K562 (cell line): ENCODE data around the gene KCTD13. TPM values are rescaled to one million over a fixed set of nuclear protein-coding genes. Genes with fewer than 3 reads are reported as not detected.

Experiments used
- CEBPG ChIP-seq, 3 experiments: fragments of 200-800 bp in 1 of 3; sonication (Bioruptor generic) in 1 of 3; sonication (generic) in 1 of 3; formaldehyde crosslinking in 1 of 3; IDR thresholded peaks in 2 of 3; conservative IDR thresholded peaks in 1 of 3; 2 replicates each; pipeline versions ENCODE4 v1.6.1 to v1.8.0; 2016 to 2022; ENCODE audit warnings: missing compliant biosample characterization in 2 of 3, missing genetic modification characterization in 2 of 3, mild to moderate bottlenecking in 1 of 3, missing genetic modification reagents in 1 of 3
- CHD1 ChIP-seq: fragments of 200-600 bp; sonication (generic); IDR thresholded peaks from one replicate; pipeline ENCODE4 v1.6.1; 2012; ENCODE audit warnings: mild to moderate bottlenecking, moderate library complexity, low read length, inconsistent platforms
- HDAC6 ChIP-seq: IDR thresholded peaks from 2 replicates; pipeline ENCODE4 v1.6.1; 2012; ENCODE audit warnings: low read depth, mild to moderate bottlenecking, control low read depth, inconsistent platforms, low read length, moderate library complexity
- HNRNPLL ChIP-seq: fragments of 200-400 bp; formaldehyde crosslinking; IDR thresholded peaks from 2 replicates; pipeline ENCODE4 v1.6.1; 2017; ENCODE audit warnings: low read length, low read depth, mild to moderate bottlenecking; ENCODE audit not compliant: poor library complexity, severe bottlenecking
- NFE2L1 ChIP-seq: fragments of 450-650 bp; IDR thresholded peaks from 2 replicates; pipeline ENCODE4 v1.6.1; 2016; ENCODE audit warnings: missing genetic modification characterization, low read depth, mild to moderate bottlenecking, missing compliant biosample characterization, moderate library complexity, borderline replicate concordance
- PTRF ChIP-seq: fragments of 450-650 bp; IDR thresholded peaks from 2 replicates; pipeline ENCODE4 v1.6.1; 2016; ENCODE audit warnings: mild to moderate bottlenecking, missing genetic modification characterization, missing compliant biosample characterization
- RAD51 ChIP-seq: fragments of 450-650 bp; IDR thresholded peaks from 2 replicates; pipeline ENCODE4 v1.7.1; 2016; ENCODE audit warnings: low read depth, mild to moderate bottlenecking, borderline replicate concordance
- RUNX1 ChIP-seq: sonication (generic); IDR thresholded peaks from 2 replicates; pipeline ENCODE4 v1.6.1; 2016; ENCODE audit warnings: antibody characterized with exemption, low read depth
- SMARCB1 ChIP-seq: IDR thresholded peaks from 2 replicates; pipeline ENCODE4 v1.6.1; 2011; ENCODE audit warnings: improper control_type of control experiment, low read depth; ENCODE audit not compliant: insufficient read length
- TCFL5 ChIP-seq: fragments of 250-450 bp; sonication (Bioruptor Pico); conservative IDR thresholded peaks from 2 replicates; pipeline ENCODE4 v1.6.1; 2021; ENCODE audit warnings: mild to moderate bottlenecking, moderate library complexity, matching md5 sums
- TEAD2 ChIP-seq: fragments of 450-650 bp; IDR thresholded peaks from 2 replicates; pipeline ENCODE4 v1.6.1; 2016; ENCODE audit warnings: missing genetic modification characterization, control low read depth, missing compliant biosample characterization
- TEAD4 ChIP-seq, 2 experiments: sonication (generic) in 1 of 2; formaldehyde crosslinking in 1 of 2; IDR thresholded peaks; 2 replicates each; pipeline versions ENCODE4 v1.6.1 to v1.8.0; 2012 to 2022; ENCODE audit warnings: borderline replicate concordance in 1 of 2, inconsistent platforms in 1 of 2, low read length in 1 of 2, mild to moderate bottlenecking in 1 of 2, missing genetic modification reagents in 1 of 2
- U2AF2 ChIP-seq: fragments of 200-400 bp; formaldehyde crosslinking; optimal IDR thresholded peaks from 2 replicates; pipeline ENCODE3; 2017; ENCODE audit warnings: low read depth, mild to moderate bottlenecking, low read length
- polyA plus RNA-seq, 8 experiments: library from polyadenylated mRNA; depleted of rRNA in 4 of 8; stranded (reverse) in 5 of 8; unstranded in 3 of 8; fragments of >200 nt; fragmentation: Nextera tagmentation in 2 of 8; fragmentation: Illumina TruSeq in 1 of 8; extraction: Ambion mirVana in 2 of 8; extraction: Trizol in 1 of 8; gene quantifications; 2 replicates each; pipeline versions ENCODE4 v1.2.1 to v1.2.3, GENCODE V29; 2011 to 2014; ENCODE audit warnings: inconsistent platforms in 1 of 8, missing spikeins in 1 of 8
- total RNA-seq, 7 experiments: library from RNA; depleted of rRNA in 6 of 7; stranded (reverse); fragments of >200 nt in 6 of 7; fragmentation: Illumina TruSeq in 2 of 7; extraction: Trizol in 2 of 7; gene quantifications; 2 replicates each; pipeline versions ENCODE4 v1.2.1 to v1.2.3, GENCODE V29; 2011 to 2021; ENCODE audit warnings: low replicate concordance in 1 of 7
- TF ChIP-seq, protein P1 (sequence below): fragments of 450-650 bp; IDR thresholded peaks from 2 replicates; pipeline ENCODE4 v1.7.0; 2016; ENCODE audit warnings: borderline replicate concordance
- TF ChIP-seq, protein P2 (sequence below): fragments of 250-450 bp; sonication (Bioruptor Pico); IDR thresholded peaks from 2 replicates; pipeline ENCODE4 v1.5.0; 2020; ENCODE audit warnings: mild to moderate bottlenecking, borderline replicate concordance
- TF ChIP-seq, protein P3 (sequence below): IDR thresholded peaks from 2 replicates; pipeline ENCODE4 v1.6.1; 2016; ENCODE audit warnings: missing genetic modification characterization, missing compliant biosample characterization
- TF ChIP-seq, protein P4 (sequence below), 2 experiments: IDR thresholded peaks; 2 replicates each; pipeline ENCODE4 v1.6.1; 2012; ENCODE audit warnings: improper control_type of control experiment in 2 of 2, low read depth in 2 of 2, low read length in 2 of 2, borderline replicate concordance in 1 of 2

Gene KCTD13
- total and polyA plus RNA-seq, 9 of the 15 experiments (the other 6 are each of a cell fraction or from before 2014, with no cell fraction given): 1.0 to 20.6 (median 9.8) TPM

DNA sequence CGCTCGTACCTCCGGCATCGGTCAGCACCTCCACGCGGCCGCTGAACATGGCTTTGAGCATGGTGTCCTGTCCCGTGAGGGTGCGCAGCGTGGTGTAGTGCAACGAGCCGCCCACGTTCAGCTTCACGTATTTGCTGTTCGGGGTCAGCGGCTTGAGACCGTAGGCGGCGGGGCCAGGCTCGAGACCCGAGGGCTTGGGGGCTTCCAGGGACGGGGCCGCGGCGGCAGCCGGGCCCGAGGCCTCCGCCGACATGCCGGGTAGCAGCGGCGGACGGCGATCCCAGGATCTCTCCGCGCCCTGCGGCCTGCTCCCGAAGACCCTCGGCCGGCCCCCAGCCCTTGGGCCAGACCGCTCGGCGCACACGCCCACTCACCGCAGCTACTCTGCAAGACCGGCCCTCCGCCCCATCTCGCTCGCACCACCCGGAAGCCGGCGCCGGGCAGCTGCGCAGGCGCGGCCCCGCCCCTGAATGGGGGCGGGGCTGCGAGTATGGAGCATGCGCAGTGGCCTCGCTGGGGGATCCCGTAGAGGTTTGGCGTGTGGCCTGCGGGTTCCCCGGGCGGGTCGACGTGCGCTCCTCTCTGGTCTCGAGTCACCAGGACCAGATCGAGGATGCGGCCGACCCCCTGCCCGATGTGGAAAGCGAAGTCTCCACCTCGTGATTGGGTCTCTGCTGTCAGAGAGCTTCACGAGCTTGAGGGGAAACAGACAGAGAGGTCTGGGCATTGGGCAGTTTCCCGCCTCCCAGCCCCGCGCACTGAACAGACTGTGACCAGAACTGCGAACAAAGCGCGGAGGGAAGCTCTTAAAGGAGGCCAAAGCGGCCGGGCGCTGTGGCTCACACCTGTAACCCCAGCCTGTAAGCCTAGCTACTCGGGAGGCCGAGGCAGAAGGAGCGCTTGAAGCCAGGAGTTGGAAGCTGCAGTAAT lies at the start of gene KCTD13 (continued):
- no peak for TF ChIP-seq NFE2L1 (tag)
- no peak for TF ChIP-seq RUNX1
- TF ChIP-seq, protein P1, sequence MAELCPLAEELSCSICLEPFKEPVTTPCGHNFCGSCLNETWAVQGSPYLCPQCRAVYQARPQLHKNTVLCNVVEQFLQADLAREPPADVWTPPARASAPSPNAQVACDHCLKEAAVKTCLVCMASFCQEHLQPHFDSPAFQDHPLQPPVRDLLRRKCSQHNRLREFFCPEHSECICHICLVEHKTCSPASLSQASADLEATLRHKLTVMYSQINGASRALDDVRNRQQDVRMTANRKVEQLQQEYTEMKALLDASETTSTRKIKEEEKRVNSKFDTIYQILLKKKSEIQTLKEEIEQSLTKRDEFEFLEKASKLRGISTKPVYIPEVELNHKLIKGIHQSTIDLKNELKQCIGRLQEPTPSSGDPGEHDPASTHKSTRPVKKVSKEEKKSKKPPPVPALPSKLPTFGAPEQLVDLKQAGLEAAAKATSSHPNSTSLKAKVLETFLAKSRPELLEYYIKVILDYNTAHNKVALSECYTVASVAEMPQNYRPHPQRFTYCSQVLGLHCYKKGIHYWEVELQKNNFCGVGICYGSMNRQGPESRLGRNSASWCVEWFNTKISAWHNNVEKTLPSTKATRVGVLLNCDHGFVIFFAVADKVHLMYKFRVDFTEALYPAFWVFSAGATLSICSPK: no peak
- TF ChIP-seq RAD51: no peak
- TF ChIP-seq, protein P2, sequence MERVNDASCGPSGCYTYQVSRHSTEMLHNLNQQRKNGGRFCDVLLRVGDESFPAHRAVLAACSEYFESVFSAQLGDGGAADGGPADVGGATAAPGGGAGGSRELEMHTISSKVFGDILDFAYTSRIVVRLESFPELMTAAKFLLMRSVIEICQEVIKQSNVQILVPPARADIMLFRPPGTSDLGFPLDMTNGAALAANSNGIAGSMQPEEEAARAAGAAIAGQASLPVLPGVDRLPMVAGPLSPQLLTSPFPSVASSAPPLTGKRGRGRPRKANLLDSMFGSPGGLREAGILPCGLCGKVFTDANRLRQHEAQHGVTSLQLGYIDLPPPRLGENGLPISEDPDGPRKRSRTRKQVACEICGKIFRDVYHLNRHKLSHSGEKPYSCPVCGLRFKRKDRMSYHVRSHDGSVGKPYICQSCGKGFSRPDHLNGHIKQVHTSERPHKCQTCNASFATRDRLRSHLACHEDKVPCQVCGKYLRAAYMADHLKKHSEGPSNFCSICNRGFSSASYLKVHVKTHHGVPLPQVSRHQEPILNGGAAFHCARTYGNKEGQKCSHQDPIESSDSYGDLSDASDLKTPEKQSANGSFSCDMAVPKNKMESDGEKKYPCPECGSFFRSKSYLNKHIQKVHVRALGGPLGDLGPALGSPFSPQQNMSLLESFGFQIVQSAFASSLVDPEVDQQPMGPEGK (CRISPR knock-in tag): peak; percentile 49; the same call in 1 of the 2 replicates
- TF ChIP-seq U2AF2: no peak
- TF ChIP-seq CHD1: no peak
- TF ChIP-seq CEBPG (CRISPR knock-in tag; IDR thresholded peaks at IDR 0.05): peak; percentile 17; the same call in 1 of the 2 replicates
- TF ChIP-seq CEBPG (tag; conservative IDR thresholded peaks at IDR 0.05 in 1 of 2, IDR thresholded peaks at IDR 0.05 in 1 of 2): no peak
- TF ChIP-seq HDAC6: no peak
- TF ChIP-seq, protein P3, sequence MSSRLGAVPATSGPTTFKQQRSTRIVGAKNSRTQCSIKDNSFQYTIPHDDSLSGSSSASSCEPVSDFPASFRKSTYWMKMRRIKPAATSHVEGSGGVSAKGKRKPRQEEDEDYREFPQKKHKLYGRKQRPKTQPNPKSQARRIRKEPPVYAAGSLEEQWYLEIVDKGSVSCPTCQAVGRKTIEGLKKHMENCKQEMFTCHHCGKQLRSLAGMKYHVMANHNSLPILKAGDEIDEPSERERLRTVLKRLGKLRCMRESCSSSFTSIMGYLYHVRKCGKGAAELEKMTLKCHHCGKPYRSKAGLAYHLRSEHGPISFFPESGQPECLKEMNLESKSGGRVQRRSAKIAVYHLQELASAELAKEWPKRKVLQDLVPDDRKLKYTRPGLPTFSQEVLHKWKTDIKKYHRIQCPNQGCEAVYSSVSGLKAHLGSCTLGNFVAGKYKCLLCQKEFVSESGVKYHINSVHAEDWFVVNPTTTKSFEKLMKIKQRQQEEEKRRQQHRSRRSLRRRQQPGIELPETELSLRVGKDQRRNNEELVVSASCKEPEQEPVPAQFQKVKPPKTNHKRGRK (tag): no peak
- TF ChIP-seq, protein P4, sequence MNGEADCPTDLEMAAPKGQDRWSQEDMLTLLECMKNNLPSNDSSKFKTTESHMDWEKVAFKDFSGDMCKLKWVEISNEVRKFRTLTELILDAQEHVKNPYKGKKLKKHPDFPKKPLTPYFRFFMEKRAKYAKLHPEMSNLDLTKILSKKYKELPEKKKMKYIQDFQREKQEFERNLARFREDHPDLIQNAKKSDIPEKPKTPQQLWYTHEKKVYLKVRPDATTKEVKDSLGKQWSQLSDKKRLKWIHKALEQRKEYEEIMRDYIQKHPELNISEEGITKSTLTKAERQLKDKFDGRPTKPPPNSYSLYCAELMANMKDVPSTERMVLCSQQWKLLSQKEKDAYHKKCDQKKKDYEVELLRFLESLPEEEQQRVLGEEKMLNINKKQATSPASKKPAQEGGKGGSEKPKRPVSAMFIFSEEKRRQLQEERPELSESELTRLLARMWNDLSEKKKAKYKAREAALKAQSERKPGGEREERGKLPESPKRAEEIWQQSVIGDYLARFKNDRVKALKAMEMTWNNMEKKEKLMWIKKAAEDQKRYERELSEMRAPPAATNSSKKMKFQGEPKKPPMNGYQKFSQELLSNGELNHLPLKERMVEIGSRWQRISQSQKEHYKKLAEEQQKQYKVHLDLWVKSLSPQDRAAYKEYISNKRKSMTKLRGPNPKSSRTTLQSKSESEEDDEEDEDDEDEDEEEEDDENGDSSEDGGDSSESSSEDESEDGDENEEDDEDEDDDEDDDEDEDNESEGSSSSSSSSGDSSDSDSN (IDR thresholded peaks at IDR 0.05; ENCODE audit: borderline replicate concordance in 1 of 2, low read depth in 2 of 2, low read length in 2 of 2): no peak
- TF ChIP-seq TCFL5 (CRISPR knock-in tag): no peak
- no peak for TF ChIP-seq PTRF (tag)
- TF ChIP-seq TEAD2 (tag): no peak
- TF ChIP-seq HNRNPLL: peak; percentile 72
- no peak for TF ChIP-seq SMARCB1
- no peak for TF ChIP-seq TEAD4 (IDR thresholded peaks at IDR 0.05; ENCODE audit: low read length)
- no peak for TF ChIP-seq TEAD4 (CRISPR knock-in tag; IDR thresholded peaks at IDR 0.05; ENCODE audit: borderline replicate concordance)
